ENCODE measurements around the gene TRAPPC6A. TPM values are rescaled to one million over a fixed set of nuclear protein-coding genes. Genes with fewer than 3 reads are reported as not detected.

TRAPPC6A gene
- total RNA-seq, 4 donors from 2014 or later = 20.8 to 30.4 (median 23.8) TPM

DNA sequence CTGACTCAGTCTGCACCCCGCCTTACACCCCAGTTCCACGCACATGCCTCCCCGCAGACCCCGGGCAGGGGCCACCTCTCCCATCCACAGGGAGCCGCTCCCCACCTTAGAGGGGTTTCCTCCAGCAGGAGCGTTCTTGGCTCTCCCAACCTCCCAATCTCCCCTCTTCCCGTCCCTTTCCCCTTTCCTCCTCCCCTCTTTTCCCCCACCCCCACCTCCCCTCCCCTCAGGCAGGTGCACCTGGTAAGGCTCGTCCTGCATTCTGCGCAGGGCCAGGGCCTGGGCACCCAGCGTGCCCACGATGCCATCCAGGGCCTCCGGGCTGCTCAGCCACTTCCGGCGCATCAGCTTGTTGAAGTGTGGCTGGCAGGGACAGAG lies 39.9 kb upstream of the TRAPPC6A start:
- DNase-seq (ENCODE audit: low spot score) (no peak), ATAC-seq (ENCODE audit: low FRiP score) (no peak)
- TF ChIP-seq, protein P1, sequence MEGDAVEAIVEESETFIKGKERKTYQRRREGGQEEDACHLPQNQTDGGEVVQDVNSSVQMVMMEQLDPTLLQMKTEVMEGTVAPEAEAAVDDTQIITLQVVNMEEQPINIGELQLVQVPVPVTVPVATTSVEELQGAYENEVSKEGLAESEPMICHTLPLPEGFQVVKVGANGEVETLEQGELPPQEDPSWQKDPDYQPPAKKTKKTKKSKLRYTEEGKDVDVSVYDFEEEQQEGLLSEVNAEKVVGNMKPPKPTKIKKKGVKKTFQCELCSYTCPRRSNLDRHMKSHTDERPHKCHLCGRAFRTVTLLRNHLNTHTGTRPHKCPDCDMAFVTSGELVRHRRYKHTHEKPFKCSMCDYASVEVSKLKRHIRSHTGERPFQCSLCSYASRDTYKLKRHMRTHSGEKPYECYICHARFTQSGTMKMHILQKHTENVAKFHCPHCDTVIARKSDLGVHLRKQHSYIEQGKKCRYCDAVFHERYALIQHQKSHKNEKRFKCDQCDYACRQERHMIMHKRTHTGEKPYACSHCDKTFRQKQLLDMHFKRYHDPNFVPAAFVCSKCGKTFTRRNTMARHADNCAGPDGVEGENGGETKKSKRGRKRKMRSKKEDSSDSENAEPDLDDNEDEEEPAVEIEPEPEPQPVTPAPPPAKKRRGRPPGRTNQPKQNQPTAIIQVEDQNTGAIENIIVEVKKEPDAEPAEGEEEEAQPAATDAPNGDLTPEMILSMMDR (IDR thresholded peaks at IDR 0.05) = no peak

DNA sequence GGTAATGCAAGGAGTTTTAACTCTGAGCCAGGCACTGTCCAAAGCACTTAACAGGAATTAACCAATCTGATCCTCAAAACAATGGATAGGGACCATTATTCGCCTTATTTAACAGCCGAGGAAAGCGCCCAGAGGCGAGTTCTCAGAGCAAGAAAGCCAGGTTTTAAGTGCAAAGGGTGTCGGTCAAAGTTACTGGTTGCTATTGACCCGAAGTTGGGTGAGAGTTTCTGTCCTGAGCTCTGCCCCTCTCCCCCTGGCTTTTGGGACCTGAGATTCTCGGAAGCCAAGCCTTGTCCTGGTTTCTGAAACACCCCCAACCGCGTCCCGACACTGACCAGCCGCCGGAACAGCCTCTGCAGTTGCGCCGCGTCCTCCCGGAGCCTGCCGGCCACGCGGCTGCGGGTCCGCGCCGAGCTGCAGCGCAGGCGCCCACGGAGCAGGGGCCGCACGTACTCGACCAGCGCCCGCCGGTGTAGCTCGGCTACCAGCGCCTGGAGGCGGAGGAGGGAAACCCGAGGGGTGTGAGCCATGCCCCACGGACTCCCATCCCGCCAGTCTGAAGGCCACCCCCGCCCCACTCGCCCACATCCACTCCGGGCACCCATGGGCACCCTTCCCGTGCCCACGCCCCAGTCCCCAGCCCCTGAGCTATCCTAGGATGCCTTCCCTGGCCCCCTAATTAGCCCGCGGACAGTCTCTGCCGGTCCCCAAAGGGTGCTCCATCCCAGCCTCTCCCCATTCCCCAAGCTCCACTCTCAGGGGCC lies 39.3 kb upstream of the TRAPPC6A start:
- no peak for ATAC-seq (ENCODE audit: low FRiP score)
- TF ChIP-seq, protein P1 (IDR thresholded peaks at IDR 0.05) = no peak
- no peak for DNase-seq (ENCODE audit: low spot score)

DNA sequence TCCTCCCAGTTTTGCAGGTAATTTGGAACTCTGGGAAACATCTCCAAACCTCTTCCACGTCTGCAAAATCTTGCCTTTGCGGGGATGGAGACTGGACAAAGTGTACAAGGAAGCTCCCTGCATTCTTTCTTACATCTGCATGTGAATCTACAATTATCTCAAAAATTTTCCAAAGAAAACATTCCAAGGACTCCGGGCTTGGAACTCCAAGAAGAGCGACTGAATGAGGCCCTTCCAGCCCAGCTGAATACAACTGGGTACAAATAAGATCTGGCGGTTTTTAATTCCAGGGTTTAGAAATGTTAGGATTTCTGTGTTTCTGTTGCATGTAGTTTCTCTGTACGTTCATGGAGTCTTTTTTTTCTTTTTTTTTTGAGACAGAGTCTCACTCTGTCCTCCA lies 38.6 kb upstream of the TRAPPC6A start:
- DNase-seq (ENCODE audit: low spot score) (no peak), ATAC-seq (ENCODE audit: low FRiP score) (no peak)
- TF ChIP-seq, protein P1 (IDR thresholded peaks at IDR 0.05) = no peak

DNA sequence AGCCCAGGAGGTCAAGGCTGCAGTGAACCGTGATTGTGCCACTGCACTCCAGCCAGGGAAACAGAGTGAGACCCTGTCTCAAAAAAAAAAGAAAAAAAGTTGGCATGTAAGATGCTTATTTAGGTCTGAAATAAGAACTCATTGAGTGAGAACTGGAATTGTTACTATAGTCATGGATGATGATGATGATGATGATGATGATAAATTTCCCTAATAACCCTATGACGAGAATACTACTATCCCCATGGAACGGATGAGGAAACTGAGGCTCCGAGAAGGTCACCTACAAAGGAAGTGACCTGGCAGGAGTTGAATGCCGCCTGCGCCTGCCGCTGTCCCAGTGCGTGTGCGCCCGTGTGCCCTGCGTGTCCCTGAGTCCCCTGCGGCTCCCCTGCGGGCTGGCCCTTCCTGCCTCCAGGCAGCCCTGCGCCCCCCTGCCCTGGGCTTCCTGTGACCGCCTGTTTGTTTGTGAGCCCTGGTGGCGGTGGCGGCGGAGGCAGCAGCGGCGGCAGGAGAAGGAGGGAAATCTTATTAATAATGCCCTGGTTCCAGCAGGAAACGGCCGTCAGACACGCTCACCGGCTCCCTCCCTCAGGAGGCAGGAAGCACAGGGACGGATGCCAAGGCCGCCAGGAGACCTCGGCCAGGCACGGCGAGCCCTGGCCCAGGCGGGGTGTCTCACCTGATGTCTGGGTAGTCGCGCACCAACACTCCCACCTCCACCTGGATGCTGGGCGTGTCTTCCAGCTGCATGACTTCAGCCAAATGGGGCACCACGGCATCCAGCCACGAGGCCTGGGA lies 37.6 kb upstream of the TRAPPC6A start:
- TF ChIP-seq, protein P1 (IDR thresholded peaks at IDR 0.05) = no peak
- ATAC-seq (ENCODE audit: low FRiP score) = no peak
- no peak for DNase-seq (ENCODE audit: low spot score)

DNA sequence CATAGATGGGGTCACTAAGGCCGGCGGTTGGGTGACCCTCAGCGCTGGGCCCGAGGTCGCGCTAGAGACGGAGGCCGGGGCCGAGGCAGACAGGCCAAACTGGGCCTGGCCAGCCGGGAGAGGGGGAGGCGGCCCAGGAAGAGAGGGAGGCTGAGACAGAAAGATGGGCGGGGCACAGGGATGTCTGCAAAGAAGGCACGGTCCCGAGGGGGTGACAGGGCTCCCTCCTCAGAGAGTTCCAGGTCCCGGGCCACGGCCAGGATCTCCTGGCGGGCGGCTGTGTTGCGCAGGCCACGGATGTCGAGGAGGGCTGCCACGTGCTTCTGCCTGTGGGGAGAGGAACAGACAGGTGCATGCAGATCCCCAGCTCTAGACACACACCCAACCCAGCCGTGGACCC lies 35.0 kb upstream of the TRAPPC6A start:
- DNase-seq (ENCODE audit: low spot score) (no peak), ATAC-seq (ENCODE audit: low FRiP score) (no peak)
- TF ChIP-seq, protein P1 (IDR thresholded peaks at IDR 0.05) = no peak

DNA sequence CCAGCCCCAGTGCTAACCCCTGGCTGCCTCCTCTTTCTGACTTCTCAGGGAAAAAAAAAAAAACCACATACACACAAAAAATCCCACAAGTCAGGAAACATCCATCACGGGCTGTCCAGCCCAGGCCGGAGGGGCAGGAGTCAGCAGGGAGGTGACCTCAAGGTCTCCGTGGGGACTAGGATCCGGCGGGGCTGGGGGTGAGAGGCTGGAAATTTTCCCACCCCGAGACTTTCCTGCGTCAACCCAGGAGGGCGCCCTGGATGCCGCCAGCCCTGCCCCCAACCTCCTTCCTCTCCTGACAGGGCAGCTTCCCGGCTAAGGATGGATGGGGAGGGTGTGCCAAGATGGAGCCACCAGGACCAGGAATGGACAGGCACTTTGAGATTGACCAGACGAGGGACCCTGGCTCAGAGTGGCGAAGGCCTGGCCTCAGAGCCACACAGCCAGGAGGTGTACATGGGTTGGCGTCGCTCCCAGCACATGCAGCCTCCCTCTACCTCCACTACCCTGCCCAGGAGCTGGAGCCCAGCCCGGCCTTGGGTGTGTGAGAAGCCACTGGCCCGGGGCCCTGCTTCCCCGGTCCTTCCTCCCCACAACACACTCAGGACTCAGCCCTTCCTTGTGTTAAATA lies 33.8 kb upstream of the TRAPPC6A start:
- peak; percentile 64 for ATAC-seq (ENCODE audit: low FRiP score)

More for the DNA sequence above, 33.8 kb upstream of the TRAPPC6A start:
- no peak for DNase-seq (ENCODE audit: low spot score)
- TF ChIP-seq, protein P1 (IDR thresholded peaks at IDR 0.05) = no peak

Measured in omental fat pad (tissue), 4 donors.